ENCODE results near the gene HES3.

The HES3 gene

GRCh38 chr1:6286266-6286665 lies 42.3 kb downstream of the HES3 start:
- WGBS = 94% methylated on average over 8 of the region's 8 CpGs
- Histone ChIP-seq H3K27ac (ENCODE audit: low read depth, low read length) (no peak overlapping the region), H3K4me1 (ENCODE audit: insufficient read depth, low read length) (no peaks in the 10 kb centered on the region), H3K9me3 (ENCODE audit: insufficient read depth, low read depth, low read length) (no peaks in the 10 kb centered on the region), H3K36me3 (ENCODE audit: insufficient read depth, low read length) (peaks cover 6% of the 10 kb centered on the region; the same call in 1 of the 2 replicates), H3K27me3 (ENCODE audit: insufficient read depth, low read length) (no peaks in the 10 kb centered on the region), H3K9ac (ENCODE audit: low read depth, low read length) (no peak overlapping the region), H3K4me3 (ENCODE audit: low read length) (no peak overlapping the region)

GRCh38 chr1:6287029-6287428 lies 43.0 kb downstream of the HES3 start:
- no peak overlapping the region for H3K27ac ChIP-seq (ENCODE audit: low read depth, low read length)

GRCh38 chr1:6287431-6287886 lies 43.5 kb downstream of the HES3 start:
- WGBS = 96% methylated on average over 10 of the region's 10 CpGs

More at GRCh38 chr1:6287029-6287428, 43.0 kb downstream of the HES3 start:
- H3K4me1 ChIP-seq (ENCODE audit: insufficient read depth, low read length) = no peaks in the 10 kb centered on the region
- 88% methylated on average over 13 of the region's 13 CpGs for WGBS
- peaks cover 6% of the 10 kb centered on the region; the same call in 1 of the 2 replicates for H3K36me3 ChIP-seq (ENCODE audit: insufficient read depth, low read length)
- no peak overlapping the region for H3K9ac ChIP-seq (ENCODE audit: low read depth, low read length)
- no peaks in the 10 kb centered on the region for H3K9me3 ChIP-seq (ENCODE audit: insufficient read depth, low read depth, low read length)
- H3K27me3 ChIP-seq (ENCODE audit: insufficient read depth, low read length) = no peaks in the 10 kb centered on the region
- H3K4me3 ChIP-seq (ENCODE audit: low read length) = no peak overlapping the region

GRCh38 chr1:6288026-6288425 lies 44.0 kb downstream of the HES3 start:
- H3K27me3 ChIP-seq (ENCODE audit: insufficient read depth, low read length) = no peaks in the 10 kb centered on the region
- no peaks in the 10 kb centered on the region for H3K9me3 ChIP-seq (ENCODE audit: insufficient read depth, low read depth, low read length)
- H3K9ac ChIP-seq (ENCODE audit: low read depth, low read length) = no peak overlapping the region
- no peak overlapping the region for H3K4me3 ChIP-seq (ENCODE audit: low read length)
- H3K36me3 ChIP-seq (ENCODE audit: insufficient read depth, low read length) = peaks cover 12% of the 10 kb centered on the region
- 95% methylated on average over 14 of the region's 14 CpGs for WGBS
- H3K4me1 ChIP-seq (ENCODE audit: insufficient read depth, low read length) = no peaks in the 10 kb centered on the region
- H3K27ac ChIP-seq (ENCODE audit: low read depth, low read length) = no peak overlapping the region

More at GRCh38 chr1:6287431-6287886, 43.5 kb downstream of the HES3 start:
- H3K4me1 ChIP-seq (ENCODE audit: insufficient read depth, low read length) = no peaks in the 10 kb centered on the region
- H3K27me3 ChIP-seq (ENCODE audit: insufficient read depth, low read length) = no peaks in the 10 kb centered on the region
- no peak overlapping the region for H3K27ac ChIP-seq (ENCODE audit: low read depth, low read length)
- H3K9ac ChIP-seq (ENCODE audit: low read depth, low read length) = no peak overlapping the region
- no peak overlapping the region for H3K4me3 ChIP-seq (ENCODE audit: low read length)
- no peaks in the 10 kb centered on the region for H3K9me3 ChIP-seq (ENCODE audit: insufficient read depth, low read depth, low read length)
- H3K36me3 ChIP-seq (ENCODE audit: insufficient read depth, low read length) = peaks cover 9% of the 10 kb centered on the region; the same call in 1 of the 2 replicates

- Histone ChIP-seq H3K9ac (ENCODE audit: low read depth, low read length) (no peak overlapping the region), H3K4me3 (ENCODE audit: low read length) (no peak overlapping the region), H3K4me1 (ENCODE audit: insufficient read depth, low read length) (no peaks in the 10 kb centered on the region), H3K36me3 (ENCODE audit: insufficient read depth, low read length) (peaks cover 19% of the 10 kb centered on the region), H3K9me3 (ENCODE audit: insufficient read depth, low read depth, low read length) (no peaks in the 10 kb centered on the region), H3K27me3 (ENCODE audit: insufficient read depth, low read length) (no peaks in the 10 kb centered on the region), H3K27ac (ENCODE audit: low read depth, low read length) (no peak overlapping the region)
- 97% methylated on average over 10 of the region's 10 CpGs for WGBS
Observed at GRCh38 chr1:6288665-6289064, 44.7 kb downstream of the HES3 start.

- WGBS = 96% methylated on average over 10 of the region's 10 CpGs
- H3K4me3 ChIP-seq (ENCODE audit: low read length) = no peak overlapping the region
- H3K9ac ChIP-seq (ENCODE audit: low read depth, low read length) = no peak overlapping the region
- no peaks in the 10 kb centered on the region for H3K27me3 ChIP-seq (ENCODE audit: insufficient read depth, low read length)
- peaks cover 31% of the 10 kb centered on the region for H3K36me3 ChIP-seq (ENCODE audit: insufficient read depth, low read length)
- no peak overlapping the region for H3K27ac ChIP-seq (ENCODE audit: low read depth, low read length)
- no peaks in the 10 kb centered on the region for H3K9me3 ChIP-seq (ENCODE audit: insufficient read depth, low read depth, low read length)
- no peaks in the 10 kb centered on the region for H3K4me1 ChIP-seq (ENCODE audit: insufficient read depth, low read length)
Observed at GRCh38 chr1:6292102-6292501, 48.1 kb downstream of the HES3 start.

GRCh38 chr1:6294080-6294889 lies 50.3 kb downstream of the HES3 start:
- WGBS = 94% methylated on average over 14 of the region's 14 CpGs
- Histone ChIP-seq H3K27ac (ENCODE audit: low read depth, low read length) (no peak overlapping the region), H3K27me3 (ENCODE audit: insufficient read depth, low read length) (no peaks in the 10 kb centered on the region), H3K4me3 (ENCODE audit: low read length) (no peak overlapping the region), H3K4me1 (ENCODE audit: insufficient read depth, low read length) (no peaks in the 10 kb centered on the region), H3K36me3 (ENCODE audit: insufficient read depth, low read length) (peaks cover 29% of the 10 kb centered on the region), H3K9ac (ENCODE audit: low read depth, low read length) (no peak overlapping the region), H3K9me3 (ENCODE audit: insufficient read depth, low read depth, low read length) (no peaks in the 10 kb centered on the region)

- Histone ChIP-seq H3K27ac (ENCODE audit: low read depth, low read length) (no peak overlapping the region), H3K36me3 (ENCODE audit: insufficient read depth, low read length) (peaks cover 29% of the 10 kb centered on the region)
- WGBS = 93% methylated on average over 23 of the region's 23 CpGs
Observed at GRCh38 chr1:6294890-6295556, 51.0 kb downstream of the HES3 start.

More at GRCh38 chr1:6294890-6295556, 51.0 kb downstream of the HES3 start:
- no peaks in the 10 kb centered on the region for H3K9me3 ChIP-seq (ENCODE audit: insufficient read depth, low read depth, low read length)
- no peaks in the 10 kb centered on the region for H3K4me1 ChIP-seq (ENCODE audit: insufficient read depth, low read length)
- no peaks in the 10 kb centered on the region for H3K27me3 ChIP-seq (ENCODE audit: insufficient read depth, low read length)
- H3K4me3 ChIP-seq (ENCODE audit: low read length) = no peak overlapping the region
- H3K9ac ChIP-seq (ENCODE audit: low read depth, low read length) = no peak overlapping the region

Measured in HUES64 (cell line).